H1 (cell line): ENCODE data around the gene CACNG7. TPM values are rescaled to one million over a fixed set of nuclear protein-coding genes. Genes with fewer than 3 reads are reported as not detected.

Source experiments
- EZH2 ChIP-seq: fragments of 200-600 bp; sonication (generic); IDR thresholded peaks from 2 replicates; pipeline ENCODE4 v1.7.1; 2012; ENCODE audit warnings: low read depth, mild to moderate bottlenecking, moderate library complexity, low read length, inconsistent platforms; ENCODE audit not compliant: severe bottlenecking
- JUN ChIP-seq: IDR thresholded peaks from 2 replicates; pipeline ENCODE4 v1.6.1; 2011; ENCODE audit warnings: low read depth, mild to moderate bottlenecking, improper control_type of control experiment, low read length
- KDM4A ChIP-seq: IDR thresholded peaks from one replicate; pipeline ENCODE4 v1.7.1; 2012; ENCODE audit warnings: low read depth, mild to moderate bottlenecking, moderate library complexity, low read length, inconsistent platforms; ENCODE audit not compliant: severe bottlenecking
- NRF1 ChIP-seq: IDR thresholded peaks from 2 replicates; pipeline ENCODE4 v1.6.1; 2011; ENCODE audit warnings: mild to moderate bottlenecking, low read depth, low read length, improper control_type of control experiment
- TAF1 ChIP-seq: IDR thresholded peaks from 2 replicates; pipeline ENCODE4 v1.6.1; 2011; ENCODE audit warnings: mild to moderate bottlenecking, low read depth, low read length
- polyA plus RNA-seq, 7 experiments: library from polyadenylated mRNA; depleted of rRNA in 3 of 7; stranded (reverse) in 5 of 7; unstranded in 2 of 7; fragments of >200 nt in 5 of 7; fragments of 200-250 nt in 2 of 7; gene quantifications; 1 replicate in 5 of 7; 2 replicates in 1 of 7; 4 replicates in 1 of 7; pipeline versions ENCODE4 v1.2.1 to v1.2.3, GENCODE V29; 2011 to 2013; ENCODE audit warnings: missing spikeins in 2 of 7, mixed read lengths in 2 of 7
- total RNA-seq: library from RNA; stranded (reverse); fragmentation: NEBNext Ultra II Directional; extraction: Animal tissue kit (Norgen Biotek cat#: 25700); gene quantifications from 2 replicates; pipeline ENCODE4 v1.2.1, GENCODE V29; 2021

CACNG7 gene
- total and polyA plus RNA-seq, 2 of the 8 experiments (the other 6 are each of a cell fraction or from before 2014, with no cell fraction given): 28.9 to 69.8 TPM

DNA sequence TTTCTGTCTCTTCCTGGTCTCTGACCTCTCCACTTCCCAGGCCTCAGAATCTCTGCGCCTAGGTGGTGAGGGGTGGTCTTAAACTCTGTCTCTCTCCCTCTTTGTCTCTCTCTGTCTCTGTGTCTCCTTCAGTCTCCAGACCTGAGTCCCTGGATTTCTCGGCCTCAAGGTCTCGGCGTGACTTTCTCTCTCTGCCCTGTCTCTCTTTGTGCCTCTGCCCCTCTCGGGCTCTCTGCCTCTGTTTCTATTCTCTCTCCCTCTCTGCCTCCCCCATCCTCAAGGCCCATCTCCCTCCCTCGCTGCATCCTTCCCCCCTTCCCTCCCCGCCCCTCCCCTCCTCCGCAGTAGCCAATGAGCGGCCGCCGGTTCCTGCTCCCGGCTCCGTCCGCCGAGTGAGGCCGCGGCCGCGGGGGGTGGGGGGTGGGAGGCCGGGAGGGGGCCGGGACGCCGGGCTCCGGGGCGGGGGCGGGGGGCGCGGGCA lies at the start of gene CACNG7 (continued):
- TF ChIP-seq JUN: no peak
- no peak for TF ChIP-seq NRF1
- TF ChIP-seq TAF1: no peak
- TF ChIP-seq KDM4A: no peak
- TF ChIP-seq EZH2: no peak
- TF ChIP-seq, all 59 proteins: peak for 0
